GM19193 (cell line): ENCODE data around the gene PROCA1.

Experiments
- POLR2A ChIP-seq: IDR thresholded peaks from 4 replicates; pipeline ENCODE4 v1.6.1; 2011; ENCODE audit not compliant: insufficient read depth, insufficient read length; ENCODE audit errors: extremely low read depth

PROCA1 gene, protein sequence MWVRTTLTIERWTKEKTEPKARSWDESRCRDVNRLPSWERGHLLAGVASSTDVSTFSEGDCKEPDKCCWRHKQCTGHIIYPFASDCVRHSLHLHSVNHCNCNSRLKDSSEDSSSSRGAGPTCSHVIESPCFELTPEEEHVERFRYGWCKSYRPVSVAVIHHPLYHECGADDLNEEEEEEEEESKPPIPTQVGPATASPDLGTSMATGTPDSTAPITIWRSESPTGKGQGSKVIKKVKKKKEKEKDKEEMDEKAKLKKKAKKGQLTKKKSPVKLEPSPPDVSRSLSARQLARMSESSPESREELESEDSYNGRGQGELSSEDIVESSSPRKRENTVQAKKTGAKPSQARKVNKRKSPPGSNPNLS

GRCh38 chr17:28711723-28712031 is at the start of gene PROCA1:
PROCA1 (minus strand) TSS chr17:28711888; CDS start chr17:28711660, 228 bp downstream.
- TF ChIP-seq POLR2A, result no peak

DNA sequence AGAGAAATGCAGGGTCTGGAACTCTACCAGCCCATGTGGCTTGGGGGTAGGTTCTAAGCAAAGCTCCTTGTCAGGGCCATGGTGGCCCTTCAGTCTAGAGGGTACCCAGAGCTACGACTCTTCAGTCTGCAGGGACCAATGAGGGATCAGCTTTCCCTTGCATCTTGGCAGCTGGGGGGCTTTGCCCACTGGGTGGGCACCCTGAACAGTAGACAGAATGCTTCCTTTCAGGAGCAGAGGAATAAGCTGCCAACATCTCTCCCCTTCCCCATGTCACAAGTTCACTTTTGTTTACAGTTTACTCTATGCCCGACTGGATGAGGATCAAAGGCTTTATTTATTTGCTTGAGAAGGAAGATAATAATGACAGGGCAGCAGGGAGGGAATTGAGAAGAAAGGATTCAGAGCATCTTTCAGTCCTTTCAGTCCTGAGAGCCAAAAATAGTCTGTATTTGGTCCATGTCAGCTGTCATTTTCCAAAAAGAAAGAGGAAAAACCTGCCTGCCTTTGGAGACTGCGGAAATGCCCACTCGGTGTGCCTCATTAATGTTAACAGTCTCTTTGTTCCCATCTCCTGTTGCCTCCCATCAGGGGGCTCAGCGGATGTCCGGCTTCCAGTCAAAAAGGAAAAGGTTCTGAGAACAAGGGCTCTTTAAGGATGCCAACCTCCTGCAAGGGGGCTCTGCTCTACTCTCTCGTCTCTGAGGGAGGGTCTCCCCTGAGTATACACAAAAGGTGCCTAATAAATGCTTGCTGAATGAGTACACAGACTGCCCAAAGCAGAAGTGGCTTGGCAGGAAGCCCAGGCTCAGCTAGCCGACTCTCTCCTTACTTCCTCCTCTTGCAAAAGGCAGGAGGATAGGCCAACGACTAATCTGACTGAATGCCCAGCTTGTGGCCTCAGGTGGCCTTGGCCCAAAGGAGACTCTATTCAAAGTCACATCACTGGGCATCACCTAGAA is 49.2 kb upstream of the PROCA1 start:
- TF ChIP-seq POLR2A, result no peak

- TF ChIP-seq POLR2A, result no peak
Observed at GRCh38 chr17:28759256-28759865, 47.7 kb upstream of the PROCA1 start.

GRCh38 chr17:28758411-28759121 is 46.9 kb upstream of the PROCA1 start:
- no peak for TF ChIP-seq POLR2A

DNA sequence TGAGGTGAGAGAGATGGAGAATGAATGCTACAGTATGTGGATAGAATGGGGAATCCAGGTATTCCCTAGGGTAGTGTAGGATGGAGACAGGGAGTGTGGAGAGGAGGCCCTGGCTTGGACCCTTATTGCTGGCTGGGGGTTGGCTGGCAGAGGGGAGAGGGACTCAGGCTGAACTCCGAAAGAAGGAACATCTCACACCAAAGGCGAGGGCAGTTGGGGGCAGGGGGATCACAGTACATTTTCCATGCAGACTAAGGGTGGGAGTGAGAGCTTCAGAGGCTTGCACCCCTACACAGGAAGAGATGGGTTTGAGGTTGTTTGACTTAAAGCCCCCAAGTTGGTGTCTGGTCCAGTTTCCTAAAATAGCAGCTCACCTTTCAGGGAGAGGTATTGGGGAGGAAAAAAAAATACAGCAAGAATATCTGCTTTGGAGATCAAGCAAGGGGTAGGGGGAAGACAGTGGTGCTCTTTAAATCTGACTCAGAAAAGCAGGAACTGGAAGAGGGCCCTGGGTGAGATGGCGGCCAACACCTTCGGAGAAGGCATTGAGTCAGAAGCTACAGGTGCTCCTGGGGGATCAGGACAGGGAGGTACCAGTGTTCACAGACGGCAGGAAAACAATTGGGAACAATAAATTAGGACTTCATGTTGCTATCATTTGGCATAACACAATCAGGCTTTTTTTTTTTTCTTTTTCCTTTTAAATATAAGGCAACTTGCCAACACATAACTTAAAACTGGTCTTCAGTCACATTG is 44.5 kb upstream of the PROCA1 start:
- no peak for TF ChIP-seq POLR2A

GRCh38 chr17:28755486-28755885 is 43.8 kb upstream of the PROCA1 start:
- TF ChIP-seq POLR2A, result no peak

DNA sequence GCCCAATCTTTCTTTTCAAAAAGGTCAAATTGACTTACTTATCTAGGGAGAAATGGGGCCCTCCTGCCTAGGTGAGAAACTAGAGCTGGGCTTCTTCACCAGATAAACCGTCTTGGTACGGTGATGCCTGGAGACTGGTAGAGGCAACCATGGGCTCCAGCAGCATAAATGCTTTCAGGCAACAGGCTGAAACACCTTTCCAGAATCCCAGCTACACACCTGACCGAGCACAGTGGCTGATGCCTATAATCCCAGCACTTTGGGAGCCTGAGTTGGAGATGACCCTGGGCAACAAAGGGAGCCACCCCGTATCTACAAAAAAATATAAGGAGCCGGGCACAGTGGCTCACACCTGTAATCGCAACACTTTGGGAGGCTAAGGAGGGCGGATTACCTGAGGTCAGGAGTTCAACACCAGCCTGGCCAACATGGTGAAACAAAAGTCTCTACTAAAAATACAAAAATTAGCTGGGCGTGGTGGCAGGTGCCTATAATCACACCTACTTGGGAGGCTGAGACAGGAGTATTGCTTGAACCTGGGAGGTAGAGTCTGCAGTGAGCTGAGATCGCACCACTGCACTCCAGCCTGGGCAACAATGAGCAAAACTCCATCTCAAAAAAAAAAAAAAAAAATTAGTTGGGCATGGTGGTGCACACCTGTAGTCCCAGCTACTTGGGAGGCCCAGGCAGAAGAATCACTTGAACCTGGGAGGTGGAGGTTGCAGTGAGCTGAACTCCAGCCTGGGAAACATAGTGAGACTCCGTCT is 40.1 kb upstream of the PROCA1 start:
- no peak for TF ChIP-seq POLR2A

DNA sequence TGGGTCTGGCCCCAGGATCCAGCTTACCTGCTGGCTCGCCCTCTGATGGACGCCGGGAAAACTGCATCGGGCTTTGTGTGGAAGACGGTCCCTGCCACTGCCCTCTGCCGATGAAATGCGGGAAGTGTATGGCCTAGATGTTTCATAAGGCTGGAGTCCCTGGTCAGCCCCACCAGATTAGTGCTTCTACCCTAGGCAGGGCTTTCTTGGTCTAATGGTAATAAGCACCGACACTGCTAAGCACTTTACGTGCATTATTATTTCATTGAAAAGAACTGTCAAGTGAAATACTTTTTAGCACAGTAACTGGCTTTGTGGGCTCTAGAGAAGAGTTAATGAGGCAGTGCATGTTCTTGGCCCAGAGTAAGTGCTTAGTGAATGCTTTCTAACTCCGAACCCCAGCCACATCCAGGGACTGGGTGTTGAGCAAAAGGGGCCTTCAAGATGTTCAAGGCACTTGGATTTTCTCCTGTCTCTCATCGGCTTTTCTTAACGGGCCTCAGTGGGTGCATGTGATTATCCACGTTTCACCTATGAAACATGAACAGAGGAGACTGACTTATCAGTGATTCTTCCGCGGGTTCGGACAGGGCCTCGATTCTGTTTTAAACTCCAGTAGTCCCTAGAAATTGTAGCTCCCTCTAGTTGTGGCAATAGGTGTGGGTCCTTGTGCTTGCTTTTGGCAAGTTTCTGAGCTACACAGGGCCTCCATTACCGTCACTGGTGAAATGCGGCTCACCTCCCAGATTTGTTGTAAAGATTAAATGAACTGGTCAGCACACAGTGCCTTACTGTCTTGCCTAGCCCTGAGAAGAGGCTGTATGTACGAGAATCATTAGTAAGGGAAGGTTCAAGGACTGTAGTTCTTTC is 38.7 kb upstream of the PROCA1 start:
- TF ChIP-seq POLR2A, result no peak

GRCh38 chr17:28749516-28750177 is 38.0 kb upstream of the PROCA1 start:
- no peak for TF ChIP-seq POLR2A

DNA sequence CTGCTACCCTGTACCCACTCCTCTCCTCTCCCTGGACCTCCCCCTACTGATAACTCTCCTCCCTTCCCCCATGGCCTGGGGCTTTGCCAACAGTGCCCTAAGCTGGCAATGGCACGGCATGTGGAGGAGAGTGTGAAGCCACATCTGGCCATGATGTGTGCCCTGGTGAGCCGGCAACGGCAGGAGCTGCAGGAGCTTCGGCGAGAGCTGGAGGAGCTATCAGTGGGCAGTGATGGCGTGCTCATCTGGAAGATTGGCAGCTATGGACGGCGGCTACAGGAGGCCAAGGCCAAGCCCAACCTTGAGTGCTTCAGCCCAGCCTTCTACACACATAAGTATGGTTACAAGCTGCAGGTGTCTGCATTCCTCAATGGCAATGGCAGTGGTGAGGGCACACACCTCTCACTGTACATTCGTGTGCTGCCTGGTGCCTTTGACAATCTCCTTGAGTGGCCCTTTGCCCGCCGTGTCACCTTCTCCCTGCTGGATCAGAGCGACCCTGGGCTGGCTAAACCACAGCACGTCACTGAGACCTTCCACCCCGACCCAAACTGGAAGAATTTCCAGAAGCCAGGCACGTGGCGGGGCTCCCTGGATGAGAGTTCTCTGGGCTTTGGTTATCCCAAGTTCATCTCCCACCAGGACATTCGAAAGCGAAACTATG is 37.3 kb upstream of the PROCA1 start:
- TF ChIP-seq POLR2A, result no peak
